Activated naive CD4-positive, alpha-beta T cell treated with anti-CD3 and anti-CD28 coated beads, Interleukin-2, amount 50 U/mL, for 24 hours (primary cell): Measurements from ENCODE around the gene GPX6.
"Not testable (repeated sequence)": the region's sequence is repeated elsewhere in the genome, so short reads cannot be mapped to it uniquely, and the experiment has no call there.

Source experiments
- H3K27ac Mint-ChIP-seq: one replicate; pipeline ENCODE4 v1.8.0; 2021; ENCODE audit warnings: mild to moderate bottlenecking, mixed read lengths
- H3K27me3 Mint-ChIP-seq: one replicate; pipeline ENCODE4 v1.8.0; 2021; ENCODE audit warnings: mixed read lengths
- H3K36me3 Mint-ChIP-seq: one replicate; pipeline ENCODE4 v1.8.0; 2021; ENCODE audit warnings: mixed read lengths
- H3K4me1 Mint-ChIP-seq: one replicate; pipeline ENCODE4 v1.8.0; 2021; ENCODE audit warnings: mixed read lengths
- H3K4me3 Mint-ChIP-seq: one replicate; pipeline ENCODE4 v1.8.0; 2021; ENCODE audit warnings: mild to moderate bottlenecking, mixed read lengths
- H3K9me3 Mint-ChIP-seq: one replicate; pipeline ENCODE4 v1.8.0; 2021; ENCODE audit warnings: mixed read lengths

The GPX6 gene

DNA sequence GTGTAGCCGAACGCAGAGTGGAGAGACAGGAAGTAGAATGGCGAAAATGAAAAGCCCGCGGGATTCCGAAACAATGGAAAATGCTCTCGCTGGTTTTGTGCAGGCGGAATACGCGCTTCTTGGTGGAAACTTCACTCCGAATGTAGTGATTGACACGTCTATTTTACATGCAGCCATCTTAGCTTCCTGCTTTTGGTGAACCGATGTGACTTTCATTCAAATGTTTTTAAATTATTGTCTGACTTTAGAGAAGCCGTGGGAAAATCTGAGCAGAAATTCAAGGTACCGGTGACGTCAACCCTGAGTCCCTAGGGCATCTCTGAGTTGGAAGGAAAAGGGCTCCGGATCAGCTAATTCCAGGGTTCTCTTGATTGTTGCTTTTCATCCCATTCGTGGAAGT is 21.5 kb upstream of the GPX6 start:
- Mint-ChIP-seq H3K27me3 (peaks cover 24% of the 10 kb centered on the region), H3K4me3 (peak overlapping the region; percentile 71), H3K4me1 (peaks cover 22% of the 10 kb centered on the region)

DNA sequence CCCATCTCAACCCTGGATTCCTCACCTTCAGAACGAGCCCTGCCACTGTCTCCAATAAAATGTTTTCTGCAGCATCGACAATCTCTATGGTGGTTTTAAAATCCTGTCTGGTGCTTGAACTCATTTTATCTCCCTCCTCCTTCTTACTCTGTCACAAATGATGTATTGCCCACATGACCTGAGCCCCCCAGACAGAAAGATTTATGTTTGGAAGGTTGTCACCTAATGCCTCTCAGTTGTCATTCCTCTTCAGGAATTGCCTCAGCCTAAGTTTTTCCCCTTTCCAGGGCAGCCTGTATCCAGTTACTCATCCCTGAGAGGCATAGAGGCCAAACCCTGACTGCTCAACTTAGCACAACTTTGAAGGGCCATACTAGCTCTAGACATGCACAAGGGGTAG is 19.3 kb upstream of the GPX6 start:
- H3K4me3 Mint-ChIP-seq = no peak overlapping the region
- H3K27ac Mint-ChIP-seq = no peak overlapping the region
- H3K9me3 Mint-ChIP-seq = no peaks in the 10 kb centered on the region
- peaks cover 1% of the 10 kb centered on the region for H3K36me3 Mint-ChIP-seq
- H3K4me1 Mint-ChIP-seq = peaks cover 15% of the 10 kb centered on the region
- H3K27me3 Mint-ChIP-seq = peaks cover 22% of the 10 kb centered on the region

More for the DNA sequence above, 21.5 kb upstream of the GPX6 start:
- H3K36me3 Mint-ChIP-seq = peaks cover 4% of the 10 kb centered on the region
- peak overlapping the region; percentile 89 for H3K27ac Mint-ChIP-seq
- peaks cover 8% of the 10 kb centered on the region for H3K9me3 Mint-ChIP-seq

DNA sequence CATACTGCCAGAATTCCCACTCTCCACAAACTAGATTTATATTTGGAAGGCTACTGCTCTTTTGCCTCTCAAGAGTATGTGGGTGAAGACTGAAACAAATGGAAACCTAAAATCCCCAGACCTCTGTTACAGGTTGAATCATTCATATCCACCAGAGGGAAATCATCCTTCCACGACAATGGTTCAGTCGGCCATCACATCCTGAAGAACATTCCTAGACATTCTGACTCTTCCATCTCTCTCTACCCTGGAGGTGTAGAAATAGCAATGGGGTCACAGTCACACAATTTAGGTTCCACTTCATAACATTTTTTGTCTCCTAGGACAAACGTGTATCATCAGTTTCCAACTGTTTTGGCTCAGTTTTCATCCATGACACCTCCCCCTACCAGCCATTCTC is 18.7 kb upstream of the GPX6 start:
- no peak overlapping the region for H3K27ac Mint-ChIP-seq
- peaks cover 1% of the 10 kb centered on the region for H3K36me3 Mint-ChIP-seq
- H3K4me1 Mint-ChIP-seq = peaks cover 15% of the 10 kb centered on the region
- no peak overlapping the region for H3K4me3 Mint-ChIP-seq
- peaks cover 23% of the 10 kb centered on the region for H3K27me3 Mint-ChIP-seq
- H3K9me3 Mint-ChIP-seq = no peaks in the 10 kb centered on the region

DNA sequence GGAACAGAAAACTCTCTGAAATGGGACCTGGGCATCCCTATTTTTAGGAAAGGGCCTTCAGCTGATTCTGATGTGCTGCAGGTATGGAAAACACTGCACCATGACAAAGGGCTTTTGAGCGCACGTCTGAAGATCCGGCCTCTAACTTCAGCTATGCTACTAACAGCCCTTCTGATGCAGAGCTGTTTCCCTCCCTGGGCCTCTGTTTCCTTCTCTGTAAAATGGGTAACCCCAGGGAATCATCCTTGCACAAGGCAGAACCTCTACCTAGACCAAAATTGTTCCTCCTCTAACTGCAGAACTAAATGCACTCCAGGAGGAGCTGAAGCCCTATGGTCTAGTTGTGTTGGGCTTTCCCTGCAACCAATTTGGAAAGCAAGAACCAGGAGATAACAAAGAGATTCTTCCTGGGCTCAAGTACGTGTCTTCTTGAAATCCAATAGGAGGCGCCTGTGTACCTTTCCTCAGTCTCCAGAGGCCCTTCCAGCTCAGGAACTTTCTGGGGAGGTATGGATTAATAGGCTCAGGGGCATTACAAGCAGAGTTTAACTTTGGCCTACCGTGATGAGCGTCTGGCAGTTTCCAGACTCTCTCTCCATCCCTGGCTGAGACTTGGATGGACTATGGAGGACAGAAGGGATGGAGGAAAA is 16.0 kb upstream of the GPX6 start:
- peaks cover 24% of the 10 kb centered on the region for H3K27me3 Mint-ChIP-seq

DNA sequence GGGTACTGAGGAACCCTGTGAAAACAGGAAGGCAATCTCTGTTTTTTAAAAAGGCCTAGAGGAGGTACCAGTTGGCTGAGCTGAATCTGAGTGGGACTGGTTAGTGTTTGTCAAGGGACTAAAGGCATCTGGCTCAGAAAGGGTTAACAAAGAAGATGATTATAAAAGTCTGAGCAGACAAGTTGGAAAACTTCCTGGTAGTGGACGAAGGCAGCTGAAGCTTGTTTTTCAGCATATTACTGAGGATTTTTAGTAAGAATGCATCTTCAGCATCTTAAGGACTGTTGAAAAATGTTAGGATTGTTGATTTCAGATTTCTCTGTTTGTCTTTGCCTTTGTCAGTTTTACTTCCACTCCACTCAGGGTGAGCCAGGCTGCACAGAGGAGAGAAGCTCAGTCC is 15.2 kb upstream of the GPX6 start:
- peaks cover 22% of the 10 kb centered on the region for H3K27me3 Mint-ChIP-seq
- H3K36me3 Mint-ChIP-seq = no peaks in the 10 kb centered on the region
- H3K4me3 Mint-ChIP-seq = no peak overlapping the region
- no peak overlapping the region for H3K27ac Mint-ChIP-seq
- no peaks in the 10 kb centered on the region for H3K9me3 Mint-ChIP-seq
- peaks cover 5% of the 10 kb centered on the region for H3K4me1 Mint-ChIP-seq

More for the DNA sequence above, 16.0 kb upstream of the GPX6 start:
- no peaks in the 10 kb centered on the region for H3K36me3 Mint-ChIP-seq
- H3K4me1 Mint-ChIP-seq = peaks cover 3% of the 10 kb centered on the region
- no peak overlapping the region for H3K4me3 Mint-ChIP-seq
- H3K9me3 Mint-ChIP-seq = no peaks in the 10 kb centered on the region
- no peak overlapping the region for H3K27ac Mint-ChIP-seq

DNA sequence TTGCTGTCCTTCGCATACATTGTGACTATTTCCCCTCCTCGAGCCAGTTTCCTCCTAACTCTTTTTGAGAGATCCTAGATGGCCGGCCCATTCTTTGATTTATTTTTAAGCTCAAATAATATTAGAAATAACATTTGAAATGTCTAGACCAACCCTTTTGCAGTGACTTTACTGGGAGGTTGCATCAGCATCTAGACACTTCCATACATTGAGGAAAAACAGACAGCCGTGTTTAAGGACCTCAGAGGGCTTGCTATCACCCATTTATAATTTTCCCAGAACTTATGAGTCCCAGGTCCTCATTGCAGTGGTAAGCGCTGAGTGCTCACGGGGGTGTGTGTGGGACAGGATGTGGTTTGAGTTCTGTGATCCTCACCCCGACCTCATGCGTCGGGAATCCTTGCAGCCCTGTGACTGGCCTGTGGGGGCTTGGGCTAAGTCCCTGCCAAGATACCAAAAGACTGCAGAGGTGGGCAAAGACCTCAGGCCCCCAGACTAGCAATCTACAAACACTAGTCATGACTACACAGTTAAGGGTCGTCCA is 10.0 kb upstream of the GPX6 start, which contains the start of gene GPX5:
TSS of gene GPX5 (plus strand) at position 386 of the 544 bp plus-strand sequence. CDS start at position 519, 133 bp downstream.
- H3K27ac Mint-ChIP-seq = no peak within 1 kb of the TSS
- no peaks in the 10 kb centered on the region for H3K9me3 Mint-ChIP-seq
- no peak within 1 kb of the TSS for H3K4me3 Mint-ChIP-seq
- no peaks in the 10 kb centered on the region for H3K36me3 Mint-ChIP-seq
- peaks cover 22% of the 10 kb centered on the region for H3K27me3 Mint-ChIP-seq
- H3K4me1 Mint-ChIP-seq = peaks cover 28% of the 10 kb centered on the region

DNA sequence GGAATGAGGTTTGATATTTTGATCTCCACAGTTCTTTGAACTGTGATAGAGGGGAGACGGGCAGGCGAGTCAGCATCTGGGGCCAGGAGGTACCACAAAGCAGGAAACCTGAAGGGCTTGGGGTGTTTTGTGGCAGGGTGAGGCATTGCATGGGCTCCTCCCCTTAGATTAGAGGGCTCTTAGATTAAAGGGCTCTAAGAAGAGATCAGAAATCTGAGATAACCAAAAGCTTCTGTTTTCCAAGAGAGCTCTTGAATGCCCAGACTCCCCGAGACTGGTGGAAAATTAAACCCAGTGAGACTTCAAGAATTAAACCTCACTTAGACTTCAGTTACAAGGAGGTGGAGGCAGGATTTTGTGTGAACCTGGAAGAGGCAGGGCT is 7.6 kb upstream of the GPX6 start:
- peak overlapping the region; percentile 52 for H3K27ac Mint-ChIP-seq
- H3K4me1 Mint-ChIP-seq = peaks cover 28% of the 10 kb centered on the region
- peaks cover 20% of the 10 kb centered on the region for H3K27me3 Mint-ChIP-seq
- peak overlapping the region; percentile 51 for H3K4me3 Mint-ChIP-seq
- no peaks in the 10 kb centered on the region for H3K9me3 Mint-ChIP-seq
- H3K36me3 Mint-ChIP-seq = no peaks in the 10 kb centered on the region

DNA sequence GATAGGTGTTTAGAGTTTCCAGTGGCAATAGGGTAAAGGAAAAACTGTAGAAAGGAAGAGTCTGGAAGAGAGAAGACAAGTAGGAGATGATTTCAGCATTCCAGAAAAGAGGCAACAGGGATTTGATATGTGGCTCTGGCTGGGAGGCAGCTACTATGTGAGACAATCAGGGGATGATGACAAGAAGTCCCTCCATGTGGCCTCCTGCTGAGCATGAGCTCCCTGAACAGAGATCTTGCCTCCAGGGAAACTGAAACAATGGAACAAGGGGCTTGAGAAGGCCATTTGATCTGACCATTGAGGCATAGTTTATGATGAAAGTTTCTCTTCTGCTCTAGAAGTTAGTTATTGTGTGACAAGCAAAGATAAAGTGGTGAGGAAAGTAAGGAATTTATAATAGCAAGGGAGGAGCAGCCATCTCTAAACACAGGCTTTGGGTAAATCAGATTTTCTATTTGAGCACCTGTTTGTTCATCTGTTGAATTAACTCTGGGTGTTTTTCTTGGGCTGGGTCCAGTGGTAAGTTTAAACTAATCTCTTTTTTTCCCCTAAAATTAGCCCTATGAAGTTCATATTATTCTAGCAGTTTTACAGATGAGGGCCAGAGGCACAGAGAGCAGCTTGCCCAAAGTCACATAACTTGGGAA is 7.1 kb upstream of the GPX6 start:
- H3K4me3 Mint-ChIP-seq = no peak overlapping the region
- H3K9me3 Mint-ChIP-seq = no peaks in the 10 kb centered on the region
- H3K27ac Mint-ChIP-seq = peak overlapping the region; percentile 52
- peaks cover 28% of the 10 kb centered on the region for H3K4me1 Mint-ChIP-seq
- H3K36me3 Mint-ChIP-seq = no peaks in the 10 kb centered on the region
- H3K27me3 Mint-ChIP-seq = peaks cover 18% of the 10 kb centered on the region

DNA sequence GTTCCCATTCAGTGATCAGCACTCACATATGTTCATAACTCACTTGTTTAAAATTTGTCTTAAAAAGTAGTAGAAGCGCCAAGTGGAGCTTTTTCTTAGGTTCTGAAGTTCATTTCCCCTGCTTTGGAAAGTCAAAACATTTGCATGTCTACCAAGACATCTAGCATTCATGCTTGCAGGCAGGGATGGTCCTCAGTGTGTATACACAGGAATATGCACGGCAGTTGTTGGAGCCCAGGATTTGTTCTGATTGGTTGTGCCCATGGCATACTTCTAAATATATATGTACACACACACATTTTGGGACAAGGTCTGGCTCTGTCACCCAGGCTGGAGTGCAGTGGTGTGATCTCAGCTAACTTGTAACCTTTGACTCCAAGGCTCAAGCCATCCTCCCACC is 2.4 kb upstream of the GPX6 start:
- H3K4me3 Mint-ChIP-seq = no peak overlapping the region
- H3K27me3 Mint-ChIP-seq = peaks cover 12% of the 10 kb centered on the region

DNA sequence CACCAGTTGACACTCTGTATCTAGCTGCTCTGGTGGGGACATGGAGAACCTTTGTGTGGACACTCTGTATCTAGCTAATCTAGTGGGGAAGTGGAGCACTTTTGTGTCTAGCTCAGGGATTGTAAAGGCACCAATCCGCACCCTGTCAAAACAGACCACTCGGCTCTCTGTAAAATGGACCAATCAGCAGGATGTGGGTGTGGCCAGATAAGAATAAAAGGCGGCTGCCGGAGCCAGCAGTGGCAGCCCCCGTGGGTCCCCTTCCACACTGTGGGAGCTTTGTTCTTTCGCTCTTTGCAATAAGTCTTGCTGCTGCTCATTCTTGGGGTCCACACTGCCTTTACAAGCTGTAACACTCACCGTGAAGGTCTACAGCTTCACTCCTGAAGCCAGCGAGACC is 3.2 kb downstream of the GPX6 start:
- H3K4me1 Mint-ChIP-seq, H3K27me3 Mint-ChIP-seq, H3K27ac Mint-ChIP-seq, H3K36me3 Mint-ChIP-seq, H3K4me3 Mint-ChIP-seq, H3K9me3 Mint-ChIP-seq: not testable (repeated sequence)

More for the DNA sequence above, 2.4 kb upstream of the GPX6 start:
- no peaks in the 10 kb centered on the region for H3K9me3 Mint-ChIP-seq
- H3K4me1 Mint-ChIP-seq = peaks cover 9% of the 10 kb centered on the region
- no peak overlapping the region for H3K27ac Mint-ChIP-seq
- no peaks in the 10 kb centered on the region for H3K36me3 Mint-ChIP-seq

DNA sequence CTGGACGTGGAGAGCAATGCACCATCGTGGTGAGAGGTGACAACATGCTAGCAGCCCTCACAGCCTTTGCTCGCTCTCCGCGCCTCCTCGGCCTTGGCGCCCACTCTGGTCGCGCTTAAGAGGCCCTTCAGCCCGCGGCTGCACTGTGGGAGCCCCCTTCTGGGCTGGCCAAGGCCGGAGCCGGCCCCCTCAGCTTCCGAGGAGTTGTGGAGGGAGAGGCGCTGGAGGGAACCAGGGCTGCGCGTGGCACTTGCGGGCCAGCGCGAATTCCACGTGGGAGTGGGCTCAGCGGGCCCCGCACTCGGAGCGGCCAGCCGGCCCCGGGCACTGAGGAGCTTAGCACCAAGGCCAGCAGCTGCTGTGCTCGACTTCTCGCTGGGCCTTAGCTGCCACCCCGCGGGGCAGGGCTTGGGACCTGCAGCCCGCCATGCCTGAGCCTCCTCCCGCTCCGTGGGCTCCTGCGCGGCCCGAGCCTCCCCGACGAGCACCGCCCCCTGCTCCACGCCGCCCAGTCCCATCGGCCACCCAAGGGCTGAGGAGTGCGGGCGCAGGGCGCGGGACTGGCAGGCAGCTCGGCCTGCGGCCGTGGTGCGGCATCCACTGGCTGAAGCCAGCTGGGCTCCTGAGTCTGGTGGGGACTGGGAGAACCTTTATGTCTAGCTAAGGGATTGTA is 3.8 kb downstream of the GPX6 start:
- H3K27ac Mint-ChIP-seq = peak overlapping the region; percentile 46
- no peak overlapping the region for H3K4me3 Mint-ChIP-seq
- H3K4me1 Mint-ChIP-seq = peaks cover 12% of the 10 kb centered on the region
- peaks cover 5% of the 10 kb centered on the region for H3K27me3 Mint-ChIP-seq
- no peaks in the 10 kb centered on the region for H3K36me3 Mint-ChIP-seq
- H3K9me3 Mint-ChIP-seq = no peaks in the 10 kb centered on the region

DNA sequence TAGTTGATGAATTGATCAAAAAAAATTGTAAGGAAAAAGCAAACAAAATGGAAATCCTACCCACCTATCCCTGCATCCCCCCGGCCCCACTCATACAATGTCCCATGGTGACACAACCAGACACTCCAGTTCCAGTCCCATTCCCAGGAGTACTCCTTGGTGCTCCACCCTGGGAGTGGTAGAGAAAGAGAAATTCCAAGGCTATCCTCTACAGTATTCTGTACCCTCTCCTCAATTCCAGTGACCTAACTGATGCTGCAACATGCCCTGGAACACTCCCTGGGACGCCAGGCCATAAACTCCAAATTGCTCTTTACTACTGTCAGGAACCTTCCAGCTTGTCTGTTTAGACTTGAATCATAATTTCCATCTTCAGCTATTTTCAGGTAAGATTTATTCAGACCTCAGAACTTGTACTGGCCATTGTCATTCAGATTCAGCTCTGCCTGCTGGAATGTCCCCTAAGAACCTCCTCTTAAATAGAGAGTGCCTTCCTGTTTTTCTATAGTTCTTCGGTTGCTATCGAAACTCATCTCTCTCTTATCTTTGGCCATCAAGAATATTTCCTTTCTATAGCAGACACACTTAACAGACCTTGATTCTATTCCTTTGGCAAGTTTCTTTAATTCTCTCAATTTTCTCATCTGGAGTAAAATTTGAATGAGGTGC is 8.7 kb downstream of the GPX6 start:
- no peaks in the 10 kb centered on the region for H3K36me3 Mint-ChIP-seq
- H3K27ac Mint-ChIP-seq = no peak overlapping the region
- peaks cover 21% of the 10 kb centered on the region for H3K4me1 Mint-ChIP-seq
- peak overlapping the region; percentile 2 for H3K4me3 Mint-ChIP-seq
- no peaks in the 10 kb centered on the region for H3K9me3 Mint-ChIP-seq
- no peaks in the 10 kb centered on the region for H3K27me3 Mint-ChIP-seq

DNA sequence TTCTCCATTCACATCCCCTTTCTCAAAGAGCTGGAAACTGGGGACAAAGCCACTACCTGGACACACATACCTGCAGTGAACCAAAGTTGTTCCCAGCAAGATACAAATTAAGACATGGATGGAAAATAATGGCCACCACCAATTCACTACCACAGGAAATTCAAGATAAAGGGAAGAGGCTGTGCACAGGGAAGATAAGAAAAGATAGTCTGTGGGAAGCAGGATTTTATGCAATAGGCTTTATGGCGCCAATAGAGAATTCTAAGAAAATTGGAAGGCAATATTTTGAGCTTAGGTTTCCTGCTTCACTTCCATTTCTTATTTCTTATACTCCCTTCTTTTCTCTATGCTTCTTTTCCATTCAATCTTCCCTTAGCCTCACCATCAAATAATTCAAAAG is 9.9 kb downstream of the GPX6 start:
- Mint-ChIP-seq H3K4me3 (no peak overlapping the region), H3K4me1 (peaks cover 21% of the 10 kb centered on the region), H3K36me3 (no peaks in the 10 kb centered on the region), H3K9me3 (no peaks in the 10 kb centered on the region), H3K27me3 (no peaks in the 10 kb centered on the region), H3K27ac (no peak overlapping the region)

DNA sequence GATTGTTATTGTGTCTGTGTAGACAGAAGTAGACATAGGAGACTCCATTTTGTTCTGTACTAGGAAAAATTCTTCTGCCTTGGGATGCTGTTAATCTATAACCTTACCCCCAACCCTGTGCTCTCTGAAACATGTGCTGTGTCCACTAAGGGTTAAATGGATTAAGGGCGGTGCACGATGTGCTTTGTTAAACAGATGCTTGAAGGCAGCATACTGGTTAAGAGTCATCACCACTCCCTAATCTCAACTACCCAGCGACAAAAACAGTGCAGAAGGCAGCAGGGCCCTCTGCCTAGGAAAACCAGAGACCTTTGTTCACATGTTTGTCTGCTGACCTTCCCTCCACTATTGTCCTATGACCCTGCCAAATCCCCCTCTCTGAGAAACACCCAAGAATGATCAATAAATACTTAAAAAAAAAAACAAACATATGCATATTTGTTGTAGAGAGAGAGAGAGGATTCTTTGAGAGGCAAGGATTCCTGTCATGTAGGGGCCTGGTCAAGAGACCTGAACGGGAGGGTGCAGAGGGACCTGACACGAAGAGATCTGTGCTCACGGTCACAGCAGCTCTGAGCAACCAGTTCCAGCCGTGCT is 12.8 kb downstream of the GPX6 start:
- peaks cover 20% of the 10 kb centered on the region for H3K4me1 Mint-ChIP-seq
- H3K27ac Mint-ChIP-seq, H3K9me3 Mint-ChIP-seq, H3K36me3 Mint-ChIP-seq, H3K27me3 Mint-ChIP-seq, H3K4me3 Mint-ChIP-seq: not testable (repeated sequence)

DNA sequence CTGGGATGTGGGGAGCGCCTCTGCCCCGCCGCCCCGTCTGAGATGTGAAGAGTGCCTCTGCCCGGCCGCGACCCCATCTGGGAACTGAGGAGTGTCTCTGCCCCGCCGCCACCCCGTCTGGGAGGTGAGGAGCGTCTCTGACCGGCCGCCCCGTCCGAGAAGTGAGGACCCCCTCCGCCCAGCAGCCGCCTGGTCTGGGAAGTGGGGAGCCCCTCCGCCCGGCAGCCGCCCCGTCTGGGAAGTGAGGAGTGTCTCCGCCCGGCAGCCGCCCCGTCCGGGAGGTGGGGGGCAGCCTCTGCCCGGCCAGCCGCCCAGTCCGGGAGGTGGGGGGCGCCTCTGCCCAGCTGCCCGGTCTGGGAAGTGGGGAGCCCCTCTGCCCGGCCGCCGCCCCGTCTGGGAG is 13.5 kb downstream of the GPX6 start:
- not testable (repeated sequence) for H3K27ac Mint-ChIP-seq

More for the DNA sequence above, 13.5 kb downstream of the GPX6 start:
- not testable (repeated sequence) for H3K36me3 Mint-ChIP-seq, H3K27me3 Mint-ChIP-seq, H3K9me3 Mint-ChIP-seq, H3K4me3 Mint-ChIP-seq
- H3K4me1 Mint-ChIP-seq = peaks cover 13% of the 10 kb centered on the region
